Activated T-helper 1 cell treated with Interleukin-2 at 50 U/mL for 16 hours (primary cell): ENCODE results near the gene ZNF57.
"Not testable (repeated sequence)": the region's sequence is repeated elsewhere in the genome, so short reads cannot be mapped to it uniquely, and the experiment has no call there.

ENCODE experiments used
- DNase-seq: peaks from one replicate; pipeline ENCODE4 v3.0.0-alpha.2; 2020; ENCODE audit warnings: low read depth

Gene ZNF57

DNA sequence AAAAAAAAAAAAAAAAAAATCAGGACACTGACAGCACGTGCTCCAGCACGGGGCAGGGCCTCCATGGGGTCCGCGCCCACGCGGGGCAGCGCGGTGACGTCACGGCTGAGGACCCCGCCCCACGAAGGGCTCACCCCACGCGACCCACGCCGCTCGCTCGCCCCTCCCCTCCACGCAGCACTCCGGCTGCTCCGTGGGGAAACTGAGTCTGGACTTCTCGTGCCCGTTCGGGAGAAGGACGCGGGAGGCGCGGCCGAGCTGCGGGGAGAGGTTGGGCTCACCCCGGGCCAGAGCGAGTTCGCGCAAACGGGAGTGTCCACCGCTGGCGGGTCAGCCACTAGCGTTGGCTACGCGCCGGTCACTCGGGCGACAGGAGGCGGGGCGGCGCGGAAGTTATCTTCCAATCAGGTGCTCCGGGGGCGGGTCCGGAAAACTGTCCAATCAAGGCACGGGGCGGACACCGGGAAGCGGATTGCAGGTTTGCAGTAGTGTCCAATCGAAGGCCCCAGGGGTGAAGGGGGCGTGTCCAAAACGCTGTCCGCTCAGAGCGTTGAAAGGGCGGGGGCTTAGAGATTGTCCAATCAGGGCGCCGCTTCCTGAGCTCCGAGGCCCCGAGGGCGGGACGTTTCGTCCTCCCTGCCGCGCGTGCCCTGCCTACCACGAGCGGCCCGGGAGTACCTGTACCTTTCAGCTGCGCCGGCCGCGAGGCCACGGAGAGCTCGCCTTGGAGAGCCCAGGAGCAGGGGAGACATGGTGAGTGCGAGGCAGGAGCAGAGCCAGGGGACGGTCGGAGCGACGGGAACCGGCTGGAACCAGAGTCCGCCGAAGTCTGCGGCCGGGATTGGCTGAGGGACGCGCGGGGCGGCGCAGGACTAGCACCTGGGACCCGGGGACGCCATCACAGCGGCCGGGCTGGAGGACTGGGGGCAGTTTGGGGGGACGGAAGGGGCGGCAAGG is at the start of gene ZNF57:
TSS of gene ZNF57 (plus strand) at position 633 of the 957 bp plus-strand sequence. CDS start at position 751, 118 bp downstream.
- DNase-seq = peak; percentile 96

DNA sequence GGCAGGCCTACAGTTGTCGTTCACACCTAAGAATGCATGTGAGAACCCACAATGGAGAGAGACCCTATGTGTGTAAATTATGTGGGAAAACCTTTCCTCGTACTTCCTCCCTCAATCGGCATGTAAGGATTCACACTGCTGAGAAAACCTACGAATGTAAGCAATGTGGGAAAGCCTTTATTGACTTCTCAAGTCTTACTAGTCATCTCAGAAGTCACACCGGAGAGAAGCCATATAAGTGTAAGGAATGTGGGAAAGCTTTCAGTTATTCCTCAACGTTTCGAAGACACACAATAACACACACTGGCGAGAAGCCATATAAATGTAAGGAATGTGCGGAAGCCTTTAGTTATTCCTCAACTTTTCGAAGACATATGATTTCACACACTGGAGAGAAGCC is 48.1 kb upstream of the ZNF57 start:
- DNase-seq = no peak

DNA sequence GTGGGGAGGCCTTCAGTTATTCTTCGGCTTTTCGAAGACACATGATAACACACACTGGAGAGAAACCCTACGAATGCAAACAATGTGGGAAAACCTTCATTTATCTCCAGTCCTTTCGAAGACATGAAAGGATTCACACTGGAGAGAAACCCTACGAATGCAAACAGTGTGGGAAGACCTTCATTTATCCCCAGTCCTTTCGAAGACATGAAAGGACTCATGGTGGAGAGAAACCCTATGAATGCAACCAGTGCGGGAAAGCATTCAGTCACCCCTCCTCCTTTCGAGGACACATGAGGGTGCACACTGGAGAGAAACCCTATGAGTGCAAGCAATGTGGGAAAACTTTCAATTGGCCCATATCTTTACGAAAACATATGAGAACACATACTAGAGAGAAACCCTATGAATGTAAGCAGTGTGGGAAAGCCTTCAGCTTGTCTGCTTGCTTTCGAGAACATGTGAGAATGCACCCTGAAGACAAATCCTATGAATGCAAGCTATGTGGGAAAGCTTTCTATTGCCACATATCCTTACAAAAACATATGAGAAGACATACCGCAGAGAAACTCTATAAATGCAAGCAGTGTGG is 47.6 kb upstream of the ZNF57 start:
- DNase-seq = no peak

DNA sequence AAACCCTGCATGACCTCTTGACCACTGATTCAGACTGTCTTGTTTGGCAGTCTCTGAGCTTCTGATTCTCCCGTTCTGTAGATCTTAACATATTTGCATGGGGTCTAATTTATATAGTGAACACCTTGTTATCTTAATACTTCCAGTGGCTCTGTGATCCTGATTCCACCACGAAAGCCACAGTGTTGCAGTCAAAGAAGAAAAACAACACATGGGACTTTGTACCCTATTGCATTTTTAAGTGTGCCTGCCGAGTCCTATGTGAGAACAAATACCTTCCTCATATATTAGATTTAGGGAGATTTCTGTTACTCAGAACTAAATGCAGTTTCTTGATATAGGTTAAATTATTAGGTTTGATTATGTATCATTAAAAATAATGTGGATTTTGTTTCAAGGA is 45.9 kb upstream of the ZNF57 start:
- no peak for DNase-seq

DNA sequence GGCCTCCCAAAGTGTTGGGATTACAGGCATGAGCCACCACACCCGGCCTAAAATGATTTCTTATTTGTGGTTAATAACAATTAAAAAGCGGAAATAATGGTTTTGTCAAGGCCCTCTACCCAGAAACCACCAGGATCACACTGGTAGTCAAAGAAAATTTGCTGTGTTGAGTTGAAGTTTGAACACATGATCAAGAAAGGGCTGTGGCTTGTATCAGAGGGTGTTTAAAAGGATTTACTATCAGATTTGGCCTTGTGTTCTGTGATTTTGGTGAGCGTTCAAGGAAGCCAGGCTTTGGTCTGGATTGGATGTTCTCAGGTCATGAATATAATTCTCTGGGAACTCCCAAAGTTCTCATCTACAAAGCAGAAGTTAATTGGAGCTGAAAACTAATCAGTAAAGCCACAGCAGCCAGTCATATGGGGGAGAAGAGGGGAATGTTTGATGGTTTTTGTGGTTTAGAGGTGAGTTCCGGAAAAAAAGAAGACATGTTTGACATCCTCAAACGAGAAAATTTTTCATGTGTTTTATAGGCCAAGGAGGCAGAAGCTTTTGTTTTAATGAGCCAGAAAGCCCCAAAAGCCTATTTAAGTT is 44.2 kb upstream of the ZNF57 start:
- DNase-seq = no peak

DNA sequence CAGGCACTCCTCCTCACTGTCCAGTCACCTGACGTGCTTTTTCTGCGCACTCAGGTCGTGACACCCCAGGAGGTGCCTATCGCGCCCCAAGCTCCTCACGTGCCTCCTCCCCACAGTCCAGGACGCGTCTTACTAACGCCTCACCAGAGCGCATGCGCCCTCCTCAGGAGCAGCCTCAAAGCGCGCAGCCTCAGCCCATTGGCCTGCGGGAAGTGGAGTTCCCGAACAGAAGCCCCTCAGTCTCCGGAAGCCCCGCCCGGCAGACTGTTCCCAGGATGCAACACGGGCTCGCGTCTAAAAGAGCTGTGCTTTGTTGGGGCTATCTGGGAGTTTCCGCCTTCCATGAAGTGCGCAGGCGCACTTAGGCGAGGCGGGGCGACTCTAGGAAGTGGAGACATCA is 41.9 kb upstream of the ZNF57 start:
- DNase-seq = no peak

DNA sequence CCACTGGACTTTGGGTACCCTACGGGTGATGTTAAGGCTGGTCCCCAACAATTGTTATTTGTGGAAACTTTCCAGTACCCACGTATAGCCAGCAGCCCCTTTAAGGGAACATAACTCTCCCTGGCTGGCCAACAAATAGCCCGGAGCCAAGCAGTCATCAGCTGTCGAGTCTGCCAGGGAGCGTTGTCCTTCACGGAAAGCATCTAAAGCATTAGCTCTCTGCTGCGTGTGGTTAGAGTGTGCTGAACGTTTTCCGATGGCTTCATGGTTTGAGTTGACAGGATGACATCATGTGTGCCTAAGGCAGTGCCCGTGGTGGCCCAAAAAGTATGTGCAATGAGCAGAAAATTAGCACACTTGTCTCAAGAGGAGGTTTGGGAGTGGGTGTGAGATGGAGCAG is 36.9 kb upstream of the ZNF57 start:
- no peak for DNase-seq

DNA sequence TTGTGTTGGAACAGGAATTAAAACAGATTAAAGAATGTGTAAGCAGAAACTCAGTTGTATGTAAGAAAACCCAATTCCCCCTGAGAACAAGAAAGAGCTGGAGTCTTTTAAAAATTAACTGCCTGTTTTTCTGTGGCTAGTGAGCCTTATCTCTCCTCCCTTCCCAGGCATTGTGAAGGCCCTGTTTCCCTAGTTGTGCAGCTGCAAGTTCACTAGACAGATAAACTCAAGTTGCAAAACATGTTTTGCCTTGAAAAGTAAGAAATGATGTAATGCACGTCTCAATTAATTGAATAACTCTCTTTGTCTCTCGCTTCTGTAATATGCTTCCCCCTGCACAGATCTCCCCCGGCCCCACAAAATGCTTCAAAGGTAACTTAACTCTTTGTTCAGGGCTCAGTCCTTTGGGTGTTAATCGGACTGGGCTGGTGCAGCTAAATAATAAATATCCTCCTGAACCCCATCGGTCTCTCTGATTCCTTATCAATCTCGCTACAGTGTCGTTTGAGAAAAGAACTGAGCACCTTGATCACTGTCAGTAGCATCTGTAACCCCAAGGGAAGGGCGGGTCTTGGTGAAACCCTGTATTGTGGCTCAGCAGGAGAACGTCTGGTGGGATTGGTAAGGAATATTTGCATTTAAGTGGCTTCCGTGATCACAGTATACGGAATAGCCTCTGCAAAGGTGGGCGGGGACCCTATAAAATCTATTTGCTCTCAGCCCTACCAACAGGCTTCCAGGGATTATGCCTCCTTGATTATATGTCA is 35.2 kb upstream of the ZNF57 start:
- DNase-seq = no peak

DNA sequence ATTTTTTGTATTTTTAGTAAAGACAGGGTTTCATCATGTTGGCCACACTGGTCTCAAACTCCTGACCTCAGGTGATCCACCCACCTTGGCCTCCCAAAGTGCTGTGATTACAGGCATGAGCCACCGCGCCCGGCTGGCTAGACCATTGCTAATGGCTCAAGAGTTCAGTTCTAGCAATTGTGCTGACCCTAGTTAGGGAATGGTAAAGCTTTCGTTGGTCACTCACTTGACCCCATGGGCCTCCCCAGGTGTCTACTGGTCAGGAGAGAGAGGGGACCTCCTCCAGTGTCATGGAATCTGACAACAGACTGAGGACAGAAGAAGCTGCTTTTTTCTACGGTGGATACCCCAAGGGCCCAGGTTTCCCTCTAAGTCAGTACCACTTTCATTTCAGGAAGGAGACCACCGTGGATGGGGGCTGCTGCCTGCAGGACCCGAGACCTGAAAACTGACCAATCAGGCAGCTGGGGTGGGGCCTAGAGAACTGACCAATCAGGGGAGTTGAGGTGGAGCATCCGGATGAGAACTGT is 34.2 kb upstream of the ZNF57 start:
- no peak for DNase-seq

DNA sequence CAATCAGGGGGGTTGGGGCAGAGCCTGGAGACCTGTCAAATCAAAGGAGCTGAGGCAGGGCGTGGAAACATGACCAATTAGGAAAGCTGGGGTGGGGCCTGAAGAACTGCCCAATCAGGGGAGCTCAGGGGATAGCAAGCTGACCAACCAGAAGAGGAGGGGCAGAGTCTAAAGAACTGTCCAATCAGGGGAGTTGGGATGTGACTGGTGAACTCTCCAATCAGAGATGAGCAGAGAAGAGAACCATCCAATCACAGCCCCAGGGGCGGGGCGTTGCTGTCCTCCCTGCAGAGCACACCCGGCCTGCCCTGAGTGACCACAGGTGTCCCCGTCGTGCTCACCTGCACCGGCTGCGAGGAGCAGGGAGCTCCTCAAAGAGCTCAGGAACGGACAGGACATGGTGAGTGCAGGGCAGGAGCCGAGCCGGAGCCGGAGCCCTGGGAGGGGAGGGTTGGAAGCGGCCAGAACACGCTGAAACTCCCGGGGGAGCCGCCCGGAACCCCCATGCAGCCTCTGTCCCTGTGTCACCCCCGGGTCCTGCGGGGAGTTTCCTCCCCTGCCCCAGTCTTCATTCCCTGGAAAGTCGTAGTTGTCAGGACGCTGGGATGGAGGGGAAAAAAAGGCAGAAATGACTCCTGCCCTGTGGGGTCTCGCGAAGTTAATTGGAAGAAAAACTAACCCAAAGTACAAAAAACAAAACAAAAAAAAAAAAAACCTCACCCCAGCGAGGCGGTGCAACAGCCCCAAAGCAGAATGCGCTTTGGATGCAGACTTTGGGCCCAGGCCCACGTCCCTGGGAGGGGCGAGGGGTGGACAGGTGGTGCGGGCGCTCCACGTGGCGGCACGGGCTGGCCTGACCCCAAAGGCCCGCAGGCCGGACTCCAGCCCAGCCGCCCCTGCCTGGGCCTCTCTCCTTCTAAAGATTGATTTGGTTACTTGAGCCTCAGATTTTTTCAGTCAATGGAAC is 33.4 kb upstream of the ZNF57 start, which contains the start of gene ZNF556:
TSS of gene ZNF556 (plus strand) at position 311 of the 967 bp plus-strand sequence. CDS start at position 398, 87 bp downstream.
- DNase-seq = no peak

DNA sequence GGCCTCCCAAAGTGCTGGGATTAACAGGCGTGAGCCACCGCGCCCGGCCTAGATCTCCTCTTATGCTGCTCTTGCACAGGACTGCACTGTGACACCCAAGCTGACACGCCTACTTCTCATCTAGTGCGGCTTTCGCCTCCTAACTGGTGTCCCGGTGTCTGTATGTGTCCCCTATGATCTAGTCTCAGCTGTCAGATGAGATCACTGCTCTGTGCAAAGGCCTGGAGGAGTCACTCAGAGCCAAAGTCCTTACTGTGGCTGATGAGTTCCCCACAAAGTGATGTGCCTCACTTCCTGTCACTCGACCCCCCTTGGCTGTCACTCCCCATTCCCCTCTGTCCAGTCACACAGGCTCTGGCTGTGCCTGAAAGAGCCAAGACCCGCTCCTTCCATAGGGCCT is 31.1 kb upstream of the ZNF57 start:
- no peak for DNase-seq

DNA sequence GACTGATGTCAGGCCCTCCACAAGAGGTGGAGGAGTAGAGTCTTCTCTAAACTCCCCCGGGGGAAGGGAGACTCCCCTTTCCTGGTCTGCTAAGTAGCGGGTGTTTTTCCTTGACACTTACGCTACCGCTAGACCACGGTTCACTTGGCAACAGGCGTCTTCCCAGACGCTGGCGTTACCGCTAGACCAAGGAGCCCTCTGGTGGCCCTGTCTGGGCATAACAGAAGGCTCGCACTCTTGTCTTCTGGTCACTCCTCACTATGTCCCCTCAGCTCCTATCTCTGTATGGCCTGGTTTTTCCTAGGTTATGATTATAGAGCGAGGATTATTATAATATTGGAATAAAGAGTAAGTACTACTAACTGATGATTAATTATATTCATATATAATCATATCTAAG is 28.6 kb upstream of the ZNF57 start:
- not testable (repeated sequence) for DNase-seq

DNA sequence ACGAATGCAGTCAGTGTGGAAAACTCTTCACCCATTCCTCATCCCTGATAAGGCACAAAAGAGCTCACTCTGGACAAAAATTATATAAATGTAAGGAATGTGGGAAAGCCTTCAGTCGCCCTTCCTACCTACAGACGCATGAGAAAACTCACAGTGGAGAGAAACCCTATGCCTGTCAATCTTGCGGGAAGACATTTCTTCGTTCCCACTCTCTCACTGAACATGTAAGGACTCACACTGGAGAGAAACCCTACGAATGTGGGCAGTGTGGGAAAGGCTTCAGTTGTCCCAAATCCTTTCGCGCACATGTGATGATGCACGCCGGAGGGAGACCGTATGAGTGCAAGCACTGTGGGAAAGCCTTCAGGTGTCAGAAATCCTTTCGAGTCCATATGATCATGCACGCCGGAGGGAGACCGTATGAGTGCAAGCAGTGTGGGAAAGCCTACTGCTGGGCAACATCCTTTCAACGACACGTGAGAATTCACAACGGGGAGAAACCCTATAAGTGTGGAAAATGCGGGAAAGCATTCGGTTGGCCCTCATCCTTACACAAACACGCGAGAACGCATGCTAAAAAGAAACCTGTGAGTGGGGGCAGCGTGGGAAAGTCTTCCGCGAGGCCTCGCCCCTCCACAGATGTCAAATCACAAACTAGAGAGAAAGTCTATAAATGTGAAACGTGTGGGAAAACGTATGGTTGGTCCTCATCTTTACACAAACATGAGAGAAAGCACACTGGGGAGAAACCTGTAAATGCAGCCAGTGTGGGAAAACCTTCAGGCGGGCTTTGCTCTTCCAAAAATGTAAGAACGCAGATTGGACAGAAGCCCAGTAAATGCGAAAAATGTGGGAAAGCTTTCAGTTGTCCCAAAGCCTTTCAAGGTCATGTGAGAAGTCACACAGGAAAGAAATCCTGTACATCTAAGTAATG is 23.1 kb upstream of the ZNF57 start:
- no peak for DNase-seq

DNA sequence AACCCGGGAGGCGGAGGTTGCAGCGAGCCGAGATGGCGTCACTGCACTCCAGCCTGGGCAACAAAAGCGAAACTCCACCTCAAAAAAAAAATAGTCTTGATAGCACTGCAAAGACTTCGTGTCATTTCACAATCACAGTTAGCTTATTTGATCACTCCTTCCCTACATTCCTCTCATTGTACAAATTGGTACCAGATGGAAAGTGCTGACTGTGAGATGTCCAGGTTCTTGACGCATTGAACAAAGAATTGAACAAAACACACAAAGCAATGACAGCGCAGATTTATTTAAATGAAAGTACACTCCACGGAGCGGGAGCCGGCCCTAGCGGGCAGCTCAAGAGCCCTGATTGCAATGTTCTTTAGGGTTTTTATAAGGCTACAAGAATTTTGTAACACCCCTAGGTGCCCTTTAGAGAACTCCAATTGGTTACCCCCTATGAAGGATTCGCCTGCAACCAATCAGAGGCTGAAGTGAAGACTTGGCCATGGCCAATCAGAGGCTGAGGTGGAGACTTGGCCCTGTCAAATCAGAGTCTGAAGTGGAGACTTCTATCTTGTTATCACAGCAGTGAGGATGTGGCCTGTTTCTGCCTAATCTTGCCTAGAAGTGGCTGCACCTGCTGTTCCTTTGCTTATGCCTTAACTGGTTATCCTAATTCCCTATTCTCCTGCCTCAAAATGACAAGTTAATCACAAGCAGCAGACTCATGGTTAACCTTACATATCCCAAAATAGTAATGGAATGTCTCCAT is 16.9 kb upstream of the ZNF57 start:
- DNase-seq = no peak

DNA sequence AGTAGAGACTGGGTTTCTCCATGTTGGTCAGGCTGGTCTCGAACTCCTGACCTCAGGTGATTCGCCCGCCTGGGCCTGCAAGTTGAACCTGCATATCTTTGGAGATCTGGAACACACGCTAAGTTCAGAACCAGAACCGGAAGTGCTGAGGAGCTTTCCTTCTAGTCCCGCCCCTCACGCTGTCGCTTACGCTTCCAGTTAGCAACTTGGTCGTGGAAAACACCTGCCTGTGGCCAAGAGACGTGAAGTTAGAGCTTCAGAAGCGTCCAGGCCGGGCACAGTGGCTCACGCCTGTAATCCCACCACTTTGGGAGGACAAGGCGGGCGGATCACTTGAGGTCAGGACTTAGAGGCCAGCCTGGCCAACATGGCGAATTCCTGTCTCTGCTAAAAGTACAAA is 15.0 kb upstream of the ZNF57 start:
- DNase-seq = no peak

DNA sequence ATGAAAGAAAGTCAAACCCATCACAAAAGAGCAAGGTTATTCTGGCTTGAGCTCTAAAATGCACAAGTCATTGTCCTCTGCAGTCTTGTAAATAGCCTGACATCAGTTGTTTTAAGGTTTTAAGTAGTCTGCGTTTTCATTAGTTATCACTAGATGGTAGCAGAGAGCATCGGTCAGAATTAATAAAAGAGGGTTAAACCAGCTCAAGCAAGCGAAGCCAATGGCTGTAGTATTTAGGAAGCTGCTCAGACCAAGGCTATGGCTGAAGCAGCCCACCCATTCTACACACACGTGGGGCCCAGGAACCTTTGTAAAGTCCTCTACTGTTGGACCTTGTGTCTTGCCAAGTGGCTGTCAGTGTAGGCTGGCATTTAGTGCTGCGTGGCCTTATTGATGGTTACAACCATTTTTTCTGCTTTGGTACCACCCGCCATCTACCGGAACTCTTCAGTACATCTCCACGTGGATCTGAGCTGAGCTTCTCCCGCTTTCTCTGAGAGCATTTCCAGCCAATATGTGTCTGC is 13.3 kb upstream of the ZNF57 start:
- DNase-seq = no peak

DNA sequence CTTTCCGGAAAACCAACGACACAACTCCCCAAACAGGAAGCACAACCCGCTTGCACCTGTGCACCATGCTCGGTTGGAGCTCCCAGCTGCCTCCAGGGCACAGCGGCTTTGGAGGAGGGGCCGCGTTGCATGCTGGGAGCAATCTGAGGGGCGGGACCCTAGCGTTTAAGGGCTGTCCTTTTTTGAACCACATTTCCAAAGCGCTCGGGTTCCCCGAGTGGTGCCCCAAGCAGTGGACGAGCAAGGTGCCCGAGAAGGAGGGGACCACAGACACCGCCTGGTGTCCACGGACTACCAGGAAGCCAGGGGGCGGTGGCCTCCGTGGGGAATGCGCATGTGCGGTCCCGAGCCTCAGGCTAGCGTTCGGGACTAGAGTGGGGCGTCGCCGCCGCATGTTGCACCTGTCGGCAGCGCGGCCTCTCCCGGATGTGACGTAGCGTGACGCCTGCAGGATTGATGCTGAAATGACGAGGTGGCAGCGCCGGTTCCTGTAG is 11.9 kb upstream of the ZNF57 start:
- DNase-seq = peak; percentile 4

DNA sequence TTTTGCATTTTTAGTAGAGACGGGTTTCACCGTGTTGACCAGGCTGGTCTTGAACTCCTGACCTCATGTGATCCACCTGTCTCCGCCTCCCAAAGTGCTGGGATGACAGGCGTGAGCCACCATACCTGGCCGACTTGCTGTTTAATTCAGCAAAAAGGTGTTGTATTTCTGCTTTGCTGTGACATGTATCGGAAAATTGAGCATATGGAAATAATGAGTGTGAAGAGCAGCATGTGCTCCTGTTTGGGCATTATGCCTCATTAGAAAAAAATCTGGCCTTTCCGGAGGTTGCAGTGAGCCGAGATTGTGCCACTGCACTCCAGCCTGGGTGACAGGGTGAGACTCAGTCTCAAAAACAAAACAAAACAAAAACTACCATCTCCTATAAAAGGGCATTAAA is 10.2 kb upstream of the ZNF57 start:
- not testable (repeated sequence) for DNase-seq
